ENCODE results near the gene HMX1.

GRCh38 chr4:8867624-8868320 lies 3.9 kb downstream of the HMX1 start:
- TF ChIP-seq CTCF (IDR thresholded peaks at IDR 0.05) (no peak), ZFX (IDR thresholded peaks at IDR 0.05; ENCODE audit: borderline replicate concordance) (no peak)

Measured in 22Rv1 (cell line).